Measurements from ENCODE around the gene LDLRAD3.

Gene LDLRAD3

DNA sequence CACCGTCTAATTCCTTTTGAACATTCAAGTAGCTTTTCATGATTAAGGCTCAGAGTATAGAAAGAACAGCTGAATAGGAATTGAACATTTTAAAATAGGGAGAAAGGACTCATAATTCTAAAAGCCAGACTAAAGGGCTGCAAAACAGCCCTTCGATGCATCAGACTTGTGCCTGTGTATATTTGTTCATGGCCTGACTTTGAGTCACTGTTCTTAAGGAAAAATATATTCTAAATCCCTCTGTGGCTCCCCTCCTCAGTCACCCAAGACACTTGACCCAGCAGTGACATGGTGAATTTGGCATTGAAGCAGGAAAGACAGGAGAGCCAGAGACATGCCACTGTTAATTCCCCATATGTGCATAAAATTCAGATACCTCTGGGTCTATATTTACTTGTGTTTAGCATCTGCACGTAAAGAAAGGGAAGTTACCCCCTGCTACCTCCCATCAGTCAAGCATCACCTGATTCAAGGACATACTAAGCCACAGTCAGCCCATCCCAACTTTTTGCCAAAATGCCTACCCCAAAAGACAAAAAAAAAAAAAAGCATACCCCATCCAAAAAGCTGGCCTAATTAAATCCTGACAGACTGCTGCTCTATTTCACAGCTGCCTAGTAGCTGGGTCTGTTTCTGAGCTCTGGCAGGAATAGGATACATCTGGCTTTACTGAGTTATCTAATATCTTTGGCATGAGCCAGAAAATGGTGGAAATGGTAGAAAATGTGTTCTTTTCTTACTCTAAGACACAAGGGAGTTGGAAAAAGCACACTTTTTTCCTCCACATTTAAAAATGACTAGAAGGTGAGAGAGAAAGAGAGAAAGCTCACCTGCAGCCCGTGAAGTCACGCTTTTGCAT, 251.9 kb downstream of the LDLRAD3 start:
- Histone ChIP-seq H3K4me2 (ENCODE audit: insufficient read depth, low read length) (no peak overlapping the region), H2AFZ (ENCODE audit: low read depth, low read length) (no peak overlapping the region), H3K79me2 (ENCODE audit: insufficient read depth, low read length) (no peaks in the 10 kb centered on the region), H3K27ac (ENCODE audit: low read length) (no peak overlapping the region), H3K27me3 (ENCODE audit: insufficient read depth, low read length, poor library complexity) (no peaks in the 10 kb centered on the region), H3K4me3 (ENCODE audit: low read depth in 1 of 2, low read length in 2 of 2) (no peak overlapping the region), H3K9me3 (ENCODE audit: insufficient read depth, low read length, severe bottlenecking) (no peaks in the 10 kb centered on the region), H3K9ac (ENCODE audit: low read depth, low read length) (no peak overlapping the region), H3K4me1 (ENCODE audit: insufficient read depth, low read length) (no peaks in the 10 kb centered on the region), H3K36me3 (ENCODE audit: insufficient read depth, low read length) (no peaks in the 10 kb centered on the region), H4K20me1 (ENCODE audit: insufficient read depth, low read length) (no peaks in the 10 kb centered on the region)
- ATAC-seq (ENCODE audit: insufficient read depth, low read depth) (no peak), DNase-seq (no peak)
- TF ChIP-seq, protein P1, sequence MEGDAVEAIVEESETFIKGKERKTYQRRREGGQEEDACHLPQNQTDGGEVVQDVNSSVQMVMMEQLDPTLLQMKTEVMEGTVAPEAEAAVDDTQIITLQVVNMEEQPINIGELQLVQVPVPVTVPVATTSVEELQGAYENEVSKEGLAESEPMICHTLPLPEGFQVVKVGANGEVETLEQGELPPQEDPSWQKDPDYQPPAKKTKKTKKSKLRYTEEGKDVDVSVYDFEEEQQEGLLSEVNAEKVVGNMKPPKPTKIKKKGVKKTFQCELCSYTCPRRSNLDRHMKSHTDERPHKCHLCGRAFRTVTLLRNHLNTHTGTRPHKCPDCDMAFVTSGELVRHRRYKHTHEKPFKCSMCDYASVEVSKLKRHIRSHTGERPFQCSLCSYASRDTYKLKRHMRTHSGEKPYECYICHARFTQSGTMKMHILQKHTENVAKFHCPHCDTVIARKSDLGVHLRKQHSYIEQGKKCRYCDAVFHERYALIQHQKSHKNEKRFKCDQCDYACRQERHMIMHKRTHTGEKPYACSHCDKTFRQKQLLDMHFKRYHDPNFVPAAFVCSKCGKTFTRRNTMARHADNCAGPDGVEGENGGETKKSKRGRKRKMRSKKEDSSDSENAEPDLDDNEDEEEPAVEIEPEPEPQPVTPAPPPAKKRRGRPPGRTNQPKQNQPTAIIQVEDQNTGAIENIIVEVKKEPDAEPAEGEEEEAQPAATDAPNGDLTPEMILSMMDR (IDR thresholded peaks at IDR 0.05; ENCODE audit: borderline replicate concordance, extremely low read depth, low read length, poor library complexity, severe bottlenecking) = no peak
- TF ChIP-seq EZH2 (IDR thresholded peaks at IDR 0.05; ENCODE audit: borderline replicate concordance, low read depth, low read length, severe bottlenecking) = no peak

DNA sequence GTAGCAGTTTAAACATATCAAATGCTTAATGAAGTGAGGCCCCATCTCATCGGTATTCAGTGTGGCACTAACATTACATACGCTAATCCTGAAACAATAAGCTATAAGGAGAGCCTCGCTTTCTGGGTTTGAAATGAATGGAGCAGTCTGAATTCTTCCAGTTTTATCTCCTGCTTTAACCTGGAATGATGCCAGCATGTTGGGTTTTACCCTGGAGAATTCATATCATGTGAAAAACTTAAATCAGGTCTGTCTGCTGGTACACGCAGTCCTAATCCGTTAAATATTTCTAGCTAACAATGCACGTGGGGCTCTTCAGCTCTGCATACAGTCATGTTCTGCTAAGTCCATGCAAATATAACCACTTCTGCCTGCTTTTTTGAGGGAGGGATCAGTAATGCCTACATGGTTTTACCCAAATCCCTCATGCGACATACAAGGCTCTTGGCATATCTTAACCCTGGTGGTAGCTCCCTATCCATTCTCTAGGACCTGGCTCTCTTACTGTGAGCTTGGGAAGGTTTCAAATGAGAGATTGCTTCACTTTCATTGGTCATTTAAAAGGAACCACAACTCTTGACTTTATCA, 252.6 kb downstream of the LDLRAD3 start:
- TF ChIP-seq, protein P1 (IDR thresholded peaks at IDR 0.05; ENCODE audit: borderline replicate concordance, extremely low read depth, low read length, poor library complexity, severe bottlenecking) = no peak
- TF ChIP-seq EZH2 (IDR thresholded peaks at IDR 0.05; ENCODE audit: borderline replicate concordance, low read depth, low read length, severe bottlenecking) = no peak
- no peak overlapping the region for H3K9ac ChIP-seq (ENCODE audit: low read depth, low read length)
- no peak overlapping the region for H3K27ac ChIP-seq (ENCODE audit: low read length)
- H3K4me2 ChIP-seq (ENCODE audit: insufficient read depth, low read length) = no peak overlapping the region
- no peaks in the 10 kb centered on the region for H4K20me1 ChIP-seq (ENCODE audit: insufficient read depth, low read length)
- H3K9me3 ChIP-seq (ENCODE audit: insufficient read depth, low read length, severe bottlenecking) = no peaks in the 10 kb centered on the region
- H2AFZ ChIP-seq (ENCODE audit: low read depth, low read length) = no peak overlapping the region
- no peaks in the 10 kb centered on the region for H3K36me3 ChIP-seq (ENCODE audit: insufficient read depth, low read length)
- H3K4me3 ChIP-seq (ENCODE audit: low read depth in 1 of 2, low read length in 2 of 2) = no peak overlapping the region
- ATAC-seq (ENCODE audit: insufficient read depth, low read depth) = no peak
- H3K79me2 ChIP-seq (ENCODE audit: insufficient read depth, low read length) = no peaks in the 10 kb centered on the region
- no peaks in the 10 kb centered on the region for H3K27me3 ChIP-seq (ENCODE audit: insufficient read depth, low read length, poor library complexity)
- DNase-seq = no peak
- H3K4me1 ChIP-seq (ENCODE audit: insufficient read depth, low read length) = no peaks in the 10 kb centered on the region

DNA sequence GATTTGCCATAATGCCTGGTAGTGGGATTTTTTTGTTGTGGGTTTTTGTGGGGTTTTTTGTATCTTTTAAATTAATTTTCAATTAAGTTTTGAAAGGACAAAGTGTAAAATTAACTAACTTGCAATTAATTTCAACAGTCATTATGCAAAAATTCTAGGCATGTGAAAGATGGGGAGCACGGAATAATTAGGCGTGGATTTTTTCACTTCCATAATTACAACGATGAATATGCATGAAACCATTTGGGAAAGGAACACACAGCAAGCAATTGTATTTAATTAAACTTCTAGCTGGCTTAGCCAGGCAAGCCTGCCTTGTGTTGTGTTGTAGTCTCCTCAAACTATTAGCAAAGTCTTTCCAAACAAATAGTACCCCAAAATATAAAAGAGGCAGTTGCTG, 257.5 kb downstream of the LDLRAD3 start:
- no peak overlapping the region for H3K27ac ChIP-seq (ENCODE audit: low read length)
- H3K4me3 ChIP-seq (ENCODE audit: low read depth in 1 of 2, low read length in 2 of 2) = no peak overlapping the region
- no peaks in the 10 kb centered on the region for H4K20me1 ChIP-seq (ENCODE audit: insufficient read depth, low read length)
- H3K9me3 ChIP-seq (ENCODE audit: insufficient read depth, low read length, severe bottlenecking) = no peaks in the 10 kb centered on the region
- H3K4me1 ChIP-seq (ENCODE audit: insufficient read depth, low read length) = no peaks in the 10 kb centered on the region
- H3K79me2 ChIP-seq (ENCODE audit: insufficient read depth, low read length) = no peaks in the 10 kb centered on the region
- TF ChIP-seq, protein P1 (IDR thresholded peaks at IDR 0.05; ENCODE audit: borderline replicate concordance, extremely low read depth, low read length, poor library complexity, severe bottlenecking) = no peak
- no peak for TF ChIP-seq EZH2 (IDR thresholded peaks at IDR 0.05; ENCODE audit: borderline replicate concordance, low read depth, low read length, severe bottlenecking)
- H3K9ac ChIP-seq (ENCODE audit: low read depth, low read length) = no peak overlapping the region
- H3K4me2 ChIP-seq (ENCODE audit: insufficient read depth, low read length) = no peak overlapping the region
- DNase-seq = no peak
- H2AFZ ChIP-seq (ENCODE audit: low read depth, low read length) = no peak overlapping the region
- no peaks in the 10 kb centered on the region for H3K36me3 ChIP-seq (ENCODE audit: insufficient read depth, low read length)
- ATAC-seq (ENCODE audit: insufficient read depth, low read depth) = no peak
- no peaks in the 10 kb centered on the region for H3K27me3 ChIP-seq (ENCODE audit: insufficient read depth, low read length, poor library complexity)

Measured in DND-41 (cell line).